Measurements from ENCODE around the gene C17orf100. TPM values are rescaled to one million over a fixed set of nuclear protein-coding genes. Genes with fewer than 3 reads are reported as not detected.

C17orf100 gene
- total RNA-seq, 2 experiments from 2014 or later = 1.1 to 1.9 TPM

- Mint-ChIP-seq H3K27ac (no peak overlapping the region), H3K27me3 (peaks cover 31% of the 10 kb centered on the region), H3K36me3 (ENCODE audit: low read depth) (no peaks in the 10 kb centered on the region), H3K4me1 (peaks cover 7% of the 10 kb centered on the region), H3K9me3 (no peaks in the 10 kb centered on the region), H3K4me3 (no peak overlapping the region)
- DNase-seq = peak; percentile 40
- ChIA-PET POLR2A (interaction anchor here (0.6 kb wide), 1 partner anchor 35 kb away, joined by 3 read pairs; no protein-coding TSS in a partner anchor), CTCF (interaction anchor here (2.1 kb wide), 1 partner anchor 10 kb away, joined by 6 read pairs; no protein-coding TSS in a partner anchor)
These were observed 25.7 kb downstream of the C17orf100 start for GRCh38 chr17:6677158-6677831.

GRCh38 chr17:6677946-6678345, 26.4 kb downstream of the C17orf100 start:
- ChIA-PET POLR2A (interaction anchor here (0.6 kb wide), 1 partner anchor 36 kb away, joined by 3 read pairs; no protein-coding TSS in a partner anchor), CTCF (interaction anchor here (2.1 kb wide), 1 partner anchor 11 kb away, joined by 6 read pairs; no protein-coding TSS in a partner anchor)
- Mint-ChIP-seq H3K4me3 (no peak overlapping the region), H3K27ac (no peak overlapping the region), H3K4me1 (peaks cover 7% of the 10 kb centered on the region), H3K36me3 (ENCODE audit: low read depth) (no peaks in the 10 kb centered on the region), H3K27me3 (peaks cover 34% of the 10 kb centered on the region), H3K9me3 (no peaks in the 10 kb centered on the region)
- no peak for DNase-seq

DNA sequence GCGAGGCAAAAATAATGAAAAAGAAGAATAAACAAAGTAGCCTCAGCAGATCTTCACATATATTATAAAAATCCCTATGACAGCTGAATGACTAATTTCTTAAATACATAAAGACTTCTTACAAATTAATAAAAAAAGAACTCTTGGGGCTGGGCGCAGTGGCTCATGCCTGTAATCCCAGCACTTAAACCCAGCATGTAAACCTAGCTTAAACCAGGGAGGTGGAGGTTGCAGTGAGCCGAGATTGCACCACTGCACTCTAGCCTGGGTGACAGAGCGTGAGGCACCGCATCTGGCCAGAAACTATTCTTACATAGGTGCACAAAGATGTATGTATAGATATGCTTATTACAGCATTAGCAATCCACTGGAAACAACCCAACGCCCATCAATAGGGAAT, 27.7 kb downstream of the C17orf100 start:
- Mint-ChIP-seq H3K36me3 (ENCODE audit: low read depth) (no peaks in the 10 kb centered on the region), H3K4me1 (peaks cover 7% of the 10 kb centered on the region), H3K4me3 (no peak overlapping the region), H3K9me3 (no peaks in the 10 kb centered on the region), H3K27ac (no peak overlapping the region), H3K27me3 (peaks cover 34% of the 10 kb centered on the region)
- ChIA-PET CTCF (no interaction called here), POLR2A (no interaction called here)
- DNase-seq = no peak

DNA sequence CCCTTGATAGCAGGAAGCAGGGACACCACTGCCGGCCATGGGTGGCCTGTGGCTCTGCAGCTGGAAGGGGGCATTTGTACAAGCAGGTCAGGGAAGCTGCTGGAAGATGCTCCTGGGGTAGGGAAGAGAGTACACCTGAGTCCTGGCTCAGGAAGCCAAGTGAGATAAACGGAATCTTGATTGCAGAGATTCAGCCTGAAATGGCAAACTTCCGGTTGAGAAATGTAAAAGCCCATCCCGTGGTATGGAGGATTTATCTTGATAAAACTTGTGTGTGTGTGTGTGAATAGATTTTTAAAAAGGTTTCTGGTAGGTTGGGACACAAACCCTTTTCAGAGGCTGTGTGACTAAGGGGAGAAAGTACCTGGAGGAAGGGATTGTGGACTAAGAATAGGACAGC, 29.6 kb downstream of the C17orf100 start:
- Mint-ChIP-seq H3K9me3 (no peaks in the 10 kb centered on the region), H3K27ac (no peak overlapping the region), H3K36me3 (ENCODE audit: low read depth) (no peaks in the 10 kb centered on the region), H3K4me3 (no peak overlapping the region), H3K4me1 (peaks cover 7% of the 10 kb centered on the region), H3K27me3 (peaks cover 36% of the 10 kb centered on the region)
- no peak for DNase-seq
- POLR2A ChIA-PET = no interaction called here
- CTCF ChIA-PET = no interaction called here

GRCh38 chr17:6681671-6682070, 30.1 kb downstream of the C17orf100 start:
- CTCF ChIA-PET = no interaction called here
- Mint-ChIP-seq H3K36me3 (ENCODE audit: low read depth) (no peaks in the 10 kb centered on the region), H3K4me3 (no peak overlapping the region), H3K4me1 (peaks cover 7% of the 10 kb centered on the region), H3K9me3 (no peaks in the 10 kb centered on the region), H3K27me3 (peaks cover 36% of the 10 kb centered on the region), H3K27ac (no peak overlapping the region)
- POLR2A ChIA-PET = no interaction called here
- DNase-seq = no peak

- ChIA-PET POLR2A (no interaction called here), CTCF (no interaction called here)
- H3K36me3 Mint-ChIP-seq (ENCODE audit: low read depth) = no peaks in the 10 kb centered on the region
- DNase-seq = no peak
- no peak overlapping the region for H3K27ac Mint-ChIP-seq
- peaks cover 4% of the 10 kb centered on the region for H3K4me1 Mint-ChIP-seq
- H3K27me3 Mint-ChIP-seq = peaks cover 40% of the 10 kb centered on the region
- no peak overlapping the region for H3K4me3 Mint-ChIP-seq
- H3K9me3 Mint-ChIP-seq = no peaks in the 10 kb centered on the region
These were observed 30.8 kb downstream of the C17orf100 start for GRCh38 chr17:6682339-6682738.

DNA sequence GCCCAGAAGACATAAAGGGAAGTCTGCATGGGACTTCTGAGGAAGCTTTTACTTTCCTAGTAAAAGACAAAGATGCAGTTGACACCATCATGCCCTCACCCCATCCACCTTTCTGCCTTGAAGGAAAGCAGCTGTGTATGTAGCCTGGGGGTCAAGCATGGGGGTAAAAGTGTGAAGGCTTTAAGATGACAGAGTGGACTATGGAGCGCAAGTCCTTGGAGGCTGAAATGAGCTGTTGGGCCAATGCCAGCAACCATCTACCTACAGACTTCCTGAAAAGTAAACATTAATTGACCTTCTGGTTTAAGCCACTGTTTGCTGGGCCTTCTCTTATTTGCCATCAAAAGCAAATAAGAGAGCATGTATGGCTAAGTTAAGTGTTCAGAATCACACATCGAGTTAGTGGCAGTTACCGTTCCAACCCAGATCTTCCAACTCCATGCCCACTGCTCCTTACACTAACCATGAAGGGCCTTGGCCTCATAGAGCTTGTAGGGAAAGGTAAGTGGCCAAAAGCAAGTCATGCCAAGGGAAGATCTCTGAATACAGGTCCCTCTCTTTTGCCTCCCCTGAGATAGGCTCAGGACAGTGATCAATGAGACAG, 31.6 kb downstream of the C17orf100 start:
- peaks cover 39% of the 10 kb centered on the region for H3K27me3 Mint-ChIP-seq
- no peaks in the 10 kb centered on the region for H3K4me1 Mint-ChIP-seq
- no peaks in the 10 kb centered on the region for H3K36me3 Mint-ChIP-seq (ENCODE audit: low read depth)
- ChIA-PET CTCF (no interaction called here), POLR2A (no interaction called here)
- no peak for DNase-seq
- H3K27ac Mint-ChIP-seq = no peak overlapping the region
- no peak overlapping the region for H3K4me3 Mint-ChIP-seq
- no peaks in the 10 kb centered on the region for H3K9me3 Mint-ChIP-seq

DNA sequence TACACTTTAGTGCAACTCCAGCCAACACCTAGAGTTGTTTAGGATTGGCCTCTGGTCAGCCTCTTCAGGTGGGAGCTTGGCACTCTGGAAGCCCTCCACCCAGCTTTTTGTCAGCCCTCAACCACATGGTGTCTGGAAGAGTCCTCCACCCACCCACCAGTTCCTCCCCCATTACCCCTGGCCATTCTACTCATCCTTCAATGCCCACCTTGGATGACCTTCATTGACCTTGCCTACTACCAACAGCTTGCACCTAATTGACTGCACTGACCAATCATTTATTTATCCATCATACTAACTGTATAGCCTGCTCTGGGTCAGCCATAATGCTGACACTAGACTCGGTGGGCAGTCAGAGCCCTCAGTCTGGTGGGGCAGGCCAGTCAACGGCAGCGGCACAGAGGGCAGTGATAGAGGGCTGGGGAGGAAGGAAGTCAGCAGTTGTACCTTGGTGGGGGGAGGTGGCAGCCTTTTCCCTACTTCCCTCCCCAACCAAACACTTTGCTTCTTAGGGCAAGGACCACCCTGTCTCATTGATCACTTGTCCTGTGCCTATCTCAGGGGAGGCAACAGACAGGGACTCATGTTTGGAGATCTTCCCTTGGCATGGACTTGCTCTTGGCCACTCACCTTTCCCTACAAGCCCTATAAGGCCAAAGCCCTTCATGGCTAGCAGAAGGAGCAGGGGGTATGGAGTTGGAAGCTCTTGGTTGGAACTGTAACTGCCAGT, 32.3 kb downstream of the C17orf100 start:
- ChIA-PET CTCF (no interaction called here), POLR2A (no interaction called here)
- Mint-ChIP-seq H3K4me3 (no peak overlapping the region), H3K4me1 (no peaks in the 10 kb centered on the region), H3K9me3 (no peaks in the 10 kb centered on the region), H3K27ac (no peak overlapping the region), H3K27me3 (peaks cover 32% of the 10 kb centered on the region), H3K36me3 (ENCODE audit: low read depth) (no peaks in the 10 kb centered on the region)
- no peak for DNase-seq

GRCh38 chr17:6684460-6684783, 32.9 kb downstream of the C17orf100 start:
- Mint-ChIP-seq H3K27me3 (peaks cover 30% of the 10 kb centered on the region), H3K4me3 (no peak overlapping the region), H3K9me3 (no peaks in the 10 kb centered on the region), H3K4me1 (no peaks in the 10 kb centered on the region), H3K36me3 (ENCODE audit: low read depth) (no peaks in the 10 kb centered on the region), H3K27ac (no peak overlapping the region)
- POLR2A ChIA-PET = no interaction called here
- no peak for DNase-seq
- CTCF ChIA-PET = no interaction called here

GRCh38 chr17:6684881-6685767, 33.6 kb downstream of the C17orf100 start:
- Mint-ChIP-seq H3K27ac (no peak overlapping the region), H3K9me3 (no peaks in the 10 kb centered on the region), H3K4me1 (no peaks in the 10 kb centered on the region), H3K27me3 (peaks cover 34% of the 10 kb centered on the region), H3K36me3 (ENCODE audit: low read depth) (no peaks in the 10 kb centered on the region), H3K4me3 (no peak overlapping the region)
- no peak for DNase-seq
- ChIA-PET POLR2A (no interaction called here), CTCF (no interaction called here)

DNA sequence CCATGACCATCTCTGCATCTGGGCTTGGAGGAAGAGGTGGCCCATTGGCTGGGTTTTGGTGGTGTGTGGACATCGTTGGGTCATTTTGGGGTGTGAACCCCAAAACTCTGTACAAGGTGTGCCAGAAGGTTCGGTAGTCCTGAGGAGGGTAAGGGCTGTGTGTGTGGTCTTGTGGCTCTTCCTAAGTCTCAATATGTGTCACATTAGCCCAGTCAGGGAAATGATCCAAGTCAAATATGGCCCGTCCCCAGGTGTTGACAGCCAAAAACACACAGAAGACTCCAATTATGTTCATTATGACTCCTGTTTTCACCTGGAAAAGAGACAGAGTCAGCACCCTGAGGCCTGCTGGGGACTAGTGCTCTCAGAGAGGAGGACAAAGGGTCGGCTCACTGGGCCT, 34.5 kb downstream of the C17orf100 start:
- ChIA-PET POLR2A (interaction anchor here (0.6 kb wide), 1 partner anchor 1206 kb away, joined by 3 read pairs; no protein-coding TSS in a partner anchor), CTCF (no interaction called here)
- Mint-ChIP-seq H3K27me3 (peaks cover 33% of the 10 kb centered on the region), H3K27ac (no peak overlapping the region), H3K4me3 (no peak overlapping the region), H3K9me3 (no peaks in the 10 kb centered on the region), H3K4me1 (no peaks in the 10 kb centered on the region), H3K36me3 (ENCODE audit: low read depth) (no peaks in the 10 kb centered on the region)
- DNase-seq = no peak

- ChIA-PET CTCF (no interaction called here), POLR2A (no interaction called here)
- peaks cover 33% of the 10 kb centered on the region for H3K27me3 Mint-ChIP-seq
- H3K4me3 Mint-ChIP-seq = no peak overlapping the region
- no peaks in the 10 kb centered on the region for H3K36me3 Mint-ChIP-seq (ENCODE audit: low read depth)
- H3K4me1 Mint-ChIP-seq = no peaks in the 10 kb centered on the region
- DNase-seq = no peak
- no peaks in the 10 kb centered on the region for H3K9me3 Mint-ChIP-seq
- H3K27ac Mint-ChIP-seq = no peak overlapping the region
These were observed 37.4 kb downstream of the C17orf100 start for GRCh38 chr17:6688944-6689343.

GRCh38 chr17:6690641-6691040, 39.1 kb downstream of the C17orf100 start:
- no peaks in the 10 kb centered on the region for H3K9me3 Mint-ChIP-seq
- H3K27ac Mint-ChIP-seq = no peak overlapping the region
- DNase-seq = no peak
- ChIA-PET CTCF (no interaction called here), POLR2A (no interaction called here)
- no peaks in the 10 kb centered on the region for H3K4me1 Mint-ChIP-seq
- H3K4me3 Mint-ChIP-seq = no peak overlapping the region
- H3K36me3 Mint-ChIP-seq (ENCODE audit: low read depth) = no peaks in the 10 kb centered on the region
- H3K27me3 Mint-ChIP-seq = peaks cover 39% of the 10 kb centered on the region
